ENCODE measurements around the gene CYP4F8.

CYP4F8 gene

GRCh38 chr19:15635016-15635805 is 20.2 kb downstream of the CYP4F8 start:
- no peaks in the 10 kb centered on the region; the same call in 1 of the 2 replicates for H3K27me3 ChIP-seq (ENCODE audit: control insufficient read depth, insufficient read depth, low read length)
- peaks cover 4% of the 10 kb centered on the region; the same call in 1 of the 2 replicates for H3K9me3 ChIP-seq (ENCODE audit: control insufficient read depth, insufficient read depth, low read depth, low read length)
- no peak overlapping the region for H3K4me3 ChIP-seq (ENCODE audit: low read depth, low read length)
- no peak overlapping the region for H3K27ac ChIP-seq (ENCODE audit: low read depth, low read length)
- no peak overlapping the region for H3K9ac ChIP-seq (ENCODE audit: low read length)
- H3K4me1 ChIP-seq (ENCODE audit: control insufficient read depth, insufficient read depth, low read length) = no peaks in the 10 kb centered on the region
- no peaks in the 10 kb centered on the region for H3K36me3 ChIP-seq (ENCODE audit: control insufficient read depth, insufficient read depth, low read length)

- Histone ChIP-seq H3K27me3 (ENCODE audit: control insufficient read depth, insufficient read depth, low read length) (no peaks in the 10 kb centered on the region; the same call in 1 of the 2 replicates), H3K27ac (ENCODE audit: low read depth, low read length) (no peak overlapping the region), H3K9ac (ENCODE audit: low read length) (no peak overlapping the region), H3K4me3 (ENCODE audit: low read depth, low read length) (no peak overlapping the region), H3K9me3 (ENCODE audit: control insufficient read depth, insufficient read depth, low read depth, low read length) (peaks cover 5% of the 10 kb centered on the region; the same call in 1 of the 2 replicates), H3K36me3 (ENCODE audit: control insufficient read depth, insufficient read depth, low read length) (no peaks in the 10 kb centered on the region), H3K4me1 (ENCODE audit: control insufficient read depth, insufficient read depth, low read length) (no peaks in the 10 kb centered on the region)
Observed at GRCh38 chr19:15636026-15636425, 21.0 kb downstream of the CYP4F8 start.

GRCh38 chr19:15639596-15639995 is 24.6 kb downstream of the CYP4F8 start:
- H3K27me3 ChIP-seq (ENCODE audit: control insufficient read depth, insufficient read depth, low read length) = no peaks in the 10 kb centered on the region; the same call in 1 of the 2 replicates
- no peaks in the 10 kb centered on the region for H3K36me3 ChIP-seq (ENCODE audit: control insufficient read depth, insufficient read depth, low read length)
- peaks cover 16% of the 10 kb centered on the region; the same call in 1 of the 2 replicates for H3K9me3 ChIP-seq (ENCODE audit: control insufficient read depth, insufficient read depth, low read depth, low read length)
- no peak overlapping the region for H3K27ac ChIP-seq (ENCODE audit: low read depth, low read length)
- no peak overlapping the region for H3K4me3 ChIP-seq (ENCODE audit: low read depth, low read length)
- no peak overlapping the region for H3K9ac ChIP-seq (ENCODE audit: low read length)
- H3K4me1 ChIP-seq (ENCODE audit: control insufficient read depth, insufficient read depth, low read length) = no peaks in the 10 kb centered on the region

- Histone ChIP-seq H3K9me3 (ENCODE audit: control insufficient read depth, insufficient read depth, low read depth, low read length) (peaks cover 20% of the 10 kb centered on the region; the same call in 1 of the 2 replicates), H3K27ac (ENCODE audit: low read depth, low read length) (no peak within 1 kb of the TSS), H3K9ac (ENCODE audit: low read length) (no peak within 1 kb of the TSS), H3K4me3 (ENCODE audit: low read depth, low read length) (no peak within 1 kb of the TSS), H3K27me3 (ENCODE audit: control insufficient read depth, insufficient read depth, low read length) (no peaks in the 10 kb centered on the region; the same call in 1 of the 2 replicates), H3K4me1 (ENCODE audit: control insufficient read depth, insufficient read depth, low read length) (no peaks in the 10 kb centered on the region), H3K36me3 (ENCODE audit: control insufficient read depth, insufficient read depth, low read length) (no peaks in the 10 kb centered on the region)
Observed at GRCh38 chr19:15640294-15640903, 25.4 kb downstream of the CYP4F8 start, which contains the start of gene CYP4F3. Gene CYP4F3, plus strand, starts transcription at chr19:15640897. Its CDS starts 519 bp downstream, at chr19:15641416.

- no peak overlapping the region for H3K9ac ChIP-seq (ENCODE audit: low read length)
- peaks cover 26% of the 10 kb centered on the region; the same call in 1 of the 2 replicates for H3K9me3 ChIP-seq (ENCODE audit: control insufficient read depth, insufficient read depth, low read depth, low read length)
- H3K27ac ChIP-seq (ENCODE audit: low read depth, low read length) = no peak overlapping the region
- no peaks in the 10 kb centered on the region for H3K4me1 ChIP-seq (ENCODE audit: control insufficient read depth, insufficient read depth, low read length)
- no peaks in the 10 kb centered on the region for H3K36me3 ChIP-seq (ENCODE audit: control insufficient read depth, insufficient read depth, low read length)
- H3K4me3 ChIP-seq (ENCODE audit: low read depth, low read length) = no peak overlapping the region
- H3K27me3 ChIP-seq (ENCODE audit: control insufficient read depth, insufficient read depth, low read length) = no peaks in the 10 kb centered on the region; the same call in 1 of the 2 replicates
Observed at GRCh38 chr19:15640904-15641597, 26.0 kb downstream of the CYP4F8 start.

GRCh38 chr19:15641901-15642491 is 27.0 kb downstream of the CYP4F8 start:
- no peak overlapping the region for H3K27ac ChIP-seq (ENCODE audit: low read depth, low read length)
- H3K27me3 ChIP-seq (ENCODE audit: control insufficient read depth, insufficient read depth, low read length) = no peaks in the 10 kb centered on the region; the same call in 1 of the 2 replicates
- H3K9me3 ChIP-seq (ENCODE audit: control insufficient read depth, insufficient read depth, low read depth, low read length) = peaks cover 32% of the 10 kb centered on the region; the same call in 1 of the 2 replicates
- H3K36me3 ChIP-seq (ENCODE audit: control insufficient read depth, insufficient read depth, low read length) = no peaks in the 10 kb centered on the region
- no peaks in the 10 kb centered on the region for H3K4me1 ChIP-seq (ENCODE audit: control insufficient read depth, insufficient read depth, low read length)
- no peak overlapping the region for H3K9ac ChIP-seq (ENCODE audit: low read length)
- no peak overlapping the region for H3K4me3 ChIP-seq (ENCODE audit: low read depth, low read length)

- Histone ChIP-seq H3K36me3 (ENCODE audit: control insufficient read depth, insufficient read depth, low read length) (no peaks in the 10 kb centered on the region), H3K27ac (ENCODE audit: low read depth, low read length) (no peak overlapping the region), H3K4me3 (ENCODE audit: low read depth, low read length) (no peak overlapping the region), H3K9me3 (ENCODE audit: control insufficient read depth, insufficient read depth, low read depth, low read length) (peaks cover 32% of the 10 kb centered on the region; the same call in 1 of the 2 replicates), H3K27me3 (ENCODE audit: control insufficient read depth, insufficient read depth, low read length) (no peaks in the 10 kb centered on the region; the same call in 1 of the 2 replicates), H3K9ac (ENCODE audit: low read length) (no peak overlapping the region), H3K4me1 (ENCODE audit: control insufficient read depth, insufficient read depth, low read length) (no peaks in the 10 kb centered on the region)
Observed at GRCh38 chr19:15642807-15643206, 27.8 kb downstream of the CYP4F8 start.

- peaks cover 32% of the 10 kb centered on the region; the same call in 1 of the 2 replicates for H3K9me3 ChIP-seq (ENCODE audit: control insufficient read depth, insufficient read depth, low read depth, low read length)
- no peak overlapping the region for H3K27ac ChIP-seq (ENCODE audit: low read depth, low read length)
- H3K9ac ChIP-seq (ENCODE audit: low read length) = no peak overlapping the region
- no peaks in the 10 kb centered on the region; the same call in 1 of the 2 replicates for H3K27me3 ChIP-seq (ENCODE audit: control insufficient read depth, insufficient read depth, low read length)
- H3K4me1 ChIP-seq (ENCODE audit: control insufficient read depth, insufficient read depth, low read length) = no peaks in the 10 kb centered on the region
- H3K4me3 ChIP-seq (ENCODE audit: low read depth, low read length) = no peak overlapping the region
- H3K36me3 ChIP-seq (ENCODE audit: control insufficient read depth, insufficient read depth, low read length) = no peaks in the 10 kb centered on the region
Observed at GRCh38 chr19:15643387-15643786, 28.4 kb downstream of the CYP4F8 start.

- H3K36me3 ChIP-seq (ENCODE audit: control insufficient read depth, insufficient read depth, low read length) = no peaks in the 10 kb centered on the region
- no peaks in the 10 kb centered on the region for H3K4me1 ChIP-seq (ENCODE audit: control insufficient read depth, insufficient read depth, low read length)
- no peaks in the 10 kb centered on the region; the same call in 1 of the 2 replicates for H3K27me3 ChIP-seq (ENCODE audit: control insufficient read depth, insufficient read depth, low read length)
- no peak overlapping the region for H3K27ac ChIP-seq (ENCODE audit: low read depth, low read length)
- no peak overlapping the region for H3K4me3 ChIP-seq (ENCODE audit: low read depth, low read length)
- H3K9me3 ChIP-seq (ENCODE audit: control insufficient read depth, insufficient read depth, low read depth, low read length) = peaks cover 32% of the 10 kb centered on the region; the same call in 1 of the 2 replicates
- H3K9ac ChIP-seq (ENCODE audit: low read length) = no peak overlapping the region
Observed at GRCh38 chr19:15644066-15644741, 29.2 kb downstream of the CYP4F8 start.

- H3K4me1 ChIP-seq (ENCODE audit: control insufficient read depth, insufficient read depth, low read length) = no peaks in the 10 kb centered on the region
- H3K27me3 ChIP-seq (ENCODE audit: control insufficient read depth, insufficient read depth, low read length) = no peaks in the 10 kb centered on the region; the same call in 1 of the 2 replicates
- no peaks in the 10 kb centered on the region for H3K36me3 ChIP-seq (ENCODE audit: control insufficient read depth, insufficient read depth, low read length)
- peaks cover 31% of the 10 kb centered on the region; the same call in 1 of the 2 replicates for H3K9me3 ChIP-seq (ENCODE audit: control insufficient read depth, insufficient read depth, low read depth, low read length)
- H3K9ac ChIP-seq (ENCODE audit: low read length) = no peak overlapping the region
- H3K4me3 ChIP-seq (ENCODE audit: low read depth, low read length) = no peak overlapping the region
- H3K27ac ChIP-seq (ENCODE audit: low read depth, low read length) = no peak overlapping the region
Observed at GRCh38 chr19:15644816-15645215, 29.8 kb downstream of the CYP4F8 start.
